Sciatic nerve (tissue), 2 donors: ENCODE measurements around the gene CLEC11A. TPM values are rescaled to one million over a fixed set of nuclear protein-coding genes. Genes with fewer than 3 reads are reported as not detected.

Experiments used
- ATAC-seq: fragments of 200-7000 bp; cut with Tn5 transposase; one replicate; pipeline ENCODE4 v1.9.1; 2020; ENCODE audit warnings: mild to moderate bottlenecking, moderate library complexity
- DNase-seq: peaks from one replicate; pipeline ENCODE4 v3.0.0-alpha.2; 2020; ENCODE audit warnings: low spot score
- intact Hi-C: fragments of 100-400 bp; cut with DNase I; formaldehyde crosslinking; loops from one replicate; pipeline ENCODE4 v1.14.2; 2022
- total RNA-seq: library from RNA; stranded (reverse); fragmentation: NEBNext Ultra II Directional; extraction: Animal tissue kit (Norgen Biotek cat#: 25700); gene quantifications from one replicate; pipeline ENCODE4 v1.2.1, GENCODE V29; 2021
- donor health status: DM: no; HTN: no; CAD: no.
- donor health status: DM: no; HTN: no; CAD: no.

The CLEC11A gene
- total RNA-seq, 1 donor from 2014 or later, result 16.6 TPM

GRCh38 chr19:50719566-50719965 lies 3.6 kb upstream of the CLEC11A start, which contains the start of gene SHANK1:
Gene SHANK1, minus strand, starts transcription at chr19:50719802. Its CDS starts 2,883 bp downstream, at chr19:50716919.
- no peak for DNase-seq
- intact Hi-C loops, result no loop called here

GRCh38 chr19:50720181-50720920 lies 2.8 kb upstream of the CLEC11A start:
- DNase-seq, result no peak
- intact Hi-C loops, result no loop called here
- ATAC-seq, result no peak

More at GRCh38 chr19:50719566-50719965, 3.6 kb upstream of the CLEC11A start, which contains the start of gene SHANK1:
- no peak for ATAC-seq

- no peak for ATAC-seq
- no peak for DNase-seq
- intact Hi-C loops, result no loop called here
These were observed 2.2 kb upstream of the CLEC11A start for GRCh38 chr19:50720921-50721381.

GRCh38 chr19:50721441-50722137 lies 1.6 kb upstream of the CLEC11A start:
- DNase-seq (no peak), ATAC-seq (no peak)
- intact Hi-C loops, result no loop called here

DNA sequence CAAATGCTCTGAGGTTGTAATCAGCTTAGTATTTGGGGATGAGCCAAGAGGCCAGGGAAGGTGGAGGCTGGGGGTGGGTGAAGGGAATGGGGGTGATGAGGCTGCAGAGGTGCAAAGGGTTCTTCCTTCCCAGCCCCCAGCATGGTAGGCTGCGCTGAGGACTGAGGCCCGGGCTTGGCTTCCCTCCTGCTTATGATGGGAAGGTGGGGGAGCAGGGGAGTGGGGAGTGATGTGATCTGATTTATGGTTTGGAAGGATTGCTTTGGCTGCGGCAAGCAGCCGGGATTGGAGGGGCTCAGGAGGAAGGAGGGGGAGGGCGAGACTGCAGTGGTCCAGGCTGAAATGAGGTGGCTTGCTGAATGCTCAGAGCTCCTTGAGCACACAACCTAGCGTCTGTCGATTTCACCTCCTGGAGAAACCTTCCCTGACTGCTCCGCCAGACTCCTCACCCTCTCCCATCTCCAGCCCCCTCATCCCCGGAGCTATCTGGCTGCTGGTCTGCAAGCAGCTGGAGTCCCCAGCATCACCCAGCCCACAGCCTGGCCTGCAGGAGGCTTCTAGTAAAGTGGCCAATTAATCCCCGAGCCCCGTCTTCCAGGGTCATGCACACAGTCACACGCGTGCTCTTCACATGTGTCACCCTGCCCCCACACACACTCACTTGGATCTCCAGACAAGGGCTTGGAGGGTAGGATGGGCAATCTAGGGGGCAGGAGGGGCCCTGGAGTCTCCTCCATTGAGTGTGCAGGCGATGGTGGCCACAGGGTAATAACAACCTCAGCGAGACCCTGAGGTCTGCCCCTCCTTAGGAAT lies 757 bp upstream of the CLEC11A start:
- intact Hi-C loops, result no loop called here
- no peak for DNase-seq
- ATAC-seq, result no peak

DNA sequence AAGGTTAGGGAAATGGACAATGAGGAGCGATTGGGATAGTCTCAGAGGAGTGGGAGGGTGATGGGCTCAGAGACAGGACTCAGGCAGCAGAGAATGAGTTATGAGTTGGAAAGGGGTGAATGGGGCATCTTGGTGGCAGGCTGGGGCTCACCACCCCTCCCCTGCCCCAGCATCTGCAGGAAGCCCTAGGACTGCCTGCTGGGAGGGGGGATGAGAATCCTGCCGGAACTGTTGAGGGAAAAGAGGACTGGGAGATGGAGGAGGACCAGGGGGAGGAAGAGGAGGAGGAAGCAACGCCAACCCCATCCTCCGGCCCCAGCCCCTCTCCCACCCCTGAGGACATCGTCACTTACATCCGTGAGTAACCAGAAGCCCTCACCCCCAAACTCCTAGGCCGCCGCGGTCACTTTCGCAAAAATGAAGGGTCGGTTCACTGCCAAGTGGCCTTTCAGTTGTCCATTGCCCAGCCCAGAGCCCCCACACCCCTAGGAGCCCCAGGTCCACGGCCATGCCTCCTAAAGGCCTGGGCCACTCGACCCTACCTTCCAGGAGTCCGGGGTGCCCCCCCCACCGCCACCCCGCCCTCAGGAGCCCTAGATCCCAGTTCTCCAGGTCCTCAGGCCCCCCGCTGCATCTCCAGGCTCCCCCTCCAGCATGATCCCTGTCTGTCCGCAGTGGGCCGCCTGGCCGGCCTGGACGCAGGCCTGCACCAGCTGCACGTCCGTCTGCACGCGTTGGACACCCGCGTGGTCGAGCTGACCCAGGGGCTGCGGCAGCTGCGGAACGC lies 764 bp downstream of the CLEC11A start:
- DNase-seq (no peak), ATAC-seq (no peak)
- intact Hi-C loops, result no loop called here

GRCh38 chr19:50724522-50725217 lies 1.5 kb downstream of the CLEC11A start:
- peak; percentile 100 for DNase-seq
- intact Hi-C loops, result no loop called here
- peak; percentile 97 for ATAC-seq

- DNase-seq (no peak), ATAC-seq (peak; percentile 8)
- intact Hi-C loops, result no loop called here
These were observed 2.2 kb downstream of the CLEC11A start for GRCh38 chr19:50725218-50725910.

DNA sequence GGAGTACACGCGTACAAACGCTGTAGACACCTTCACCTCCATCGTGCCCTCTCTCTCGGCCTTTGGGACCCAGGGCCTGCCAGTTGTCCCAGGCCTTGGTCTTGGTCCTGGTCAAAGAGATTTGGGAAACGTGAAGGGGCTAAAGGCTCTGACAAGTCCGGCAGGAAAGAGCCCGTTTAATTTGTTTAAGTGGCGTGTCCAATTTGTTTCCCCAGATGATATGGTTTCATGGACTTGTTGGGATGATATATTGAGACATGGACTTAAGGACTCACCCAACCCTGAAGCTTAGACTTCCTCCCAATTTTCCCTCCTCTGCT lies 2.7 kb downstream of the CLEC11A start:
- no peak for DNase-seq

GRCh38 chr19:50728084-50728737 lies 5.0 kb downstream of the CLEC11A start:
- peak; percentile 91 for DNase-seq
- ATAC-seq, result peak; percentile 68
- intact Hi-C loops, result no loop called here

More for the DNA sequence above, 2.7 kb downstream of the CLEC11A start:
- intact Hi-C loops, result no loop called here
- ATAC-seq, result no peak

DNA sequence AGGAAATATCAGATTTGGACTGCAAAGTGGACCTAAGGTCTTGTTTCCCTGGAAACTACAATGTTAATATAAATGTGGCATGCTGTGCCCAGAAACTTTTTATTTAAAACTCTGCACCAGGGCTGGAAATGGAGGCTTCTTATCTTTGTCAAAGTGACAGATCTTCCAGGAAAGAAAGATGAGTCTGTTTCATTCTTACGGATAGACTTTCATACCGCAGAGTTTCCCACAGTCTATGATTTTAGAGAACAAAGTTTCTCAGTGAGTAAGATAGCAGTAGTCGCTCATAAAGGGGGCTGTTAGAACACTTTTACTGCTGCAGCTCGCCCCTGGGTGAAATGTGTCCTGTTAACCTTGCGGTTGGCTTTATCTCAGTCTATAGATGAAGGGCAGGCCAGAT lies 6.7 kb downstream of the CLEC11A start:
- no peak for ATAC-seq
- intact Hi-C loops, result no loop called here
- no peak for DNase-seq

DNA sequence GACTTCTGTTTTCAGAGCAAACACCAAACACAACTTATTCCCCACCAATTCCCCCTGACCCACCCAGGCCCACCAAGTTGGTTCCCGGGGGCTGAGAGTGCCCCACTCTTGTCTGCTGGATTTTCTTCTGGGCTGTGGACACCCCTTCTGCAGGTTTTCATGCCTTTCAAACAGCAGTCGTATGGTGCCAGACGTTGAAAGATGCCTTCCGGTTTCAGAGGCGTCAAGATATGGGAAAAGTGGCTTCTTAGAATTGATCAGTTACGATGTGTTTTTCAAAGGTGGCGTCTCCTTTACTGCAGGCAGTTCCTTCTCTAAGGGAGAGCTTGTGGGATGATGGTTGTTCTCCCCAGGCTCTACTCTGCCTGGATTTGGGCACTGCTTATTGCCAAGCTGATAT lies 12.7 kb downstream of the CLEC11A start:
- ATAC-seq, result no peak
- intact Hi-C loops, result no loop called here

GRCh38 chr19:50736338-50736737 lies 13.2 kb downstream of the CLEC11A start:
- intact Hi-C loops, result no loop called here
- ATAC-seq (no peak), DNase-seq (no peak)

More for the DNA sequence above, 12.7 kb downstream of the CLEC11A start:
- DNase-seq, result no peak

- intact Hi-C loops, result no loop called here
- ATAC-seq, result no peak
- no peak for DNase-seq
These were observed 16.2 kb downstream of the CLEC11A start for GRCh38 chr19:50739132-50739913.

DNA sequence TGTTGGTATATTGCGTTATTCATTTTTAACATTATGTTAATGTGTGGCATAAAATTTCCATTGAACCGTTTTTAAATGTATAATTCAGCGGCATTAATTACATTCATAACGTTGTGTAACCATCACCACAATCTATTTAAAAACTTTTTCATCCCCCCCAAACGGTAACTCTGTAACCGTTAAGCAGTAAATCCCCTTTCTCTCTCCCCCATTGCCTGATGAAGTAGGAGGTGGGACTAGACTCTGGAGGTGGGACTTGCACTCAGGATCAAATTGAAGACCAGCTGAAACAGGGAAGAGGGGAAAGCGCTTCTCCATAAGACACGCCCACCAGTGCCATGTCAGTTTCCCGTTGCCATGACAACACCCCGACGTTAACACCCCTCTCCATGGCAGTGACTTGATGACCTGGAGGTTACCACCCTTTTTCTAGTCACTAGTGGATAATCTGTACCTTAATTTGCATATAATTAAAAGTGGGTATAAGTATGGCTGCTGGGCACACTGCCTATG lies 16.8 kb downstream of the CLEC11A start:
- ATAC-seq (no peak), DNase-seq (no peak)
- intact Hi-C loops, result no loop called here

GRCh38 chr19:50741179-50741933 lies 18.2 kb downstream of the CLEC11A start:
- intact Hi-C loops, result no loop called here
- ATAC-seq (no peak), DNase-seq (no peak)
